HK-2 (cell line): ENCODE results near the gene TNFRSF8.

Experiments used
- DNase-seq: peaks from one replicate; pipeline ENCODE4 v3.0.0-alpha.2; 2018; ENCODE audit not compliant: unreplicated experiment

TNFRSF8 gene

DNA sequence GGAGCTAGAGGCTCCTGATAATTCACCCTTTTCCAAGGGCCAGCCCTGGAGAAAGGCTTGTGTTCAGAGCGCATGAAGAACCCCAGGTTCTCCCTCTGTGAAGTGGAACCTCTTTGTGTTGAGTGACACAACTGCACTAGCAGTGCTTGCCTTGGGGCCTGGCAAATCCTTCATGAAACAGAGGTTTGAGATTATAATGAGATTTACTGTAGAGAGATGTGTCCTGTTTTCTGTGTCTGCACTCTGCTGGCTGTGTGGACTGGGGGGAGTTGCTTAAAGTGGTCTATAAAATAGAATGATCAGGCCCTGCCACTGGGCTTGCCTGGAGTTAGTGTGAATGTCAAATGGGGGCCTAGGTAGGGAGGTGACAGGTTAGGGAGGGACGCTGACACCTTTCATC is 92.2 kb downstream of the TNFRSF8 start:
- no peak for DNase-seq

DNA sequence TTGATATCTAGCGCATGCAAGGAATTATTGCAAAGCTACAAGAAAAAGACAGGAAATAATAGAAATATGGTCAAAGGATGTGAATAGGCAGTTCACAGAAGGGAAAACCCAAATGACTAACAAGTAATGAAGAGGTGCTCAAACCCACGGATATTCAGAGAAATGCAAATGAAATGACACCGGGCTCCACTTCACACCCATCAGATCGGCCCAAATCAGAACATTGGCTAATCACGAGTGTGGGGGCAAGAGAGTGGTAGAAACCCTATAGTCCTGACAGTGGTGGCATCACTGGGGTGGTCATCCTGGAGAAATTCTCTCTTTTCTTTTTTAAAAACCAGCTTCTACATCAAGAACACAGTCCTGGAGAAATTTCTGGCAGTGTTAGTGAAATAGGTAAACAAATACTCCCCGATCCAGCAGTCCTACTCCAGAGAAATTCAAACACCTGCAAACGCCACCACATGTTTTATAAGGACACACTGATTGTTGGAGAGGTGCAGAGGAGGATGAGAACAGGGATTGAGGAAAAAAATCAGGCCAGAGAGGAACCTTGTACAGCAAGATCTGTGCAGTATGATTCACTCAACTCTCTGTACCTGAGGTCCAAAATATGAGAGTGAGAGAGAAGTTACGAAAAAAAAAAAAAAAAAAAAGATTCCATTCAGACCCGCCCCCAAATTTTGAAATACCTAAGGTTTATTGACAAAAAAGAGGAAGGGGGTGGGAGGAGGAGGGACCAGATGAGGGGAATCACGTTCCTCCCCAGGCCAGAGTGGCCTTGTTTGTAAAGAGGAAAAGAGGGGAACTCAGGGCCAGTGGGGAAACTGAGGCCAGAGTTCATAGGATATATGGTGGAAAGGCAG is 94.5 kb downstream of the TNFRSF8 start:
- DNase-seq, result no peak

DNA sequence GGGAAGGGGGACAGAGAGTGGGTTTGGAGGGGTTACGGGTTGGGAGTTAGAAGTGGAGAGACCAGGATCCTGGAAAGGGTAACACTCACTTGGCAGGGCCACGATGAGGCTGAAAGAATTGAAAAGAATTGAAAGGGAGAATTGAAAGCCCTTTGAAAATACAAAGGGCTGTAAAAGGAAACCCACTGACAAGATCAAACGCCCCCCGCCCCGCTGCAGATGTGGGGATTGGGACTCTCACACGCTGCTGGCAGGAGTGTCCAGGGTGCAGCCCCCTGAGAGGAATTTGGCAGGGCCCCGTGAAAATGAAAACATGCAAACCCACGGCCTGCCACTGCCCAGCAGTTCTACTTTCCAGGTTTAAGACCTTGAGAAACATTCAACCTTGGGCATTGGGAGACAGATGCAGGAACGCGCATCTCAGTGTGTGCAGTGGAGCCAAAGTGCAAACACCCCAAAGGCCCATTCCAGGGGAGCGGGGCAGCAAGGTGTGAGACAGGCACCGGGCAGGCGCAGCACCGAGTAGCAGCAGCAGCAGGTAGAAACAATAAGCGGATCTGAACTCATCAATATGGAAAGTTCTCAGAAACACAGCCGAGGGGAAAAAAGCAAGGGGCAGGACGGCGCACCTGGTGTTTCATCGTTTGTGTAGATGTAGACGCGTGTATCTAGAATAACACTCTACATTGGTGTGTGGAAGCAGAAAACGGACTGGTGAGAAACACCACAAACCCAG is 95.4 kb downstream of the TNFRSF8 start:
- DNase-seq, result no peak

DNA sequence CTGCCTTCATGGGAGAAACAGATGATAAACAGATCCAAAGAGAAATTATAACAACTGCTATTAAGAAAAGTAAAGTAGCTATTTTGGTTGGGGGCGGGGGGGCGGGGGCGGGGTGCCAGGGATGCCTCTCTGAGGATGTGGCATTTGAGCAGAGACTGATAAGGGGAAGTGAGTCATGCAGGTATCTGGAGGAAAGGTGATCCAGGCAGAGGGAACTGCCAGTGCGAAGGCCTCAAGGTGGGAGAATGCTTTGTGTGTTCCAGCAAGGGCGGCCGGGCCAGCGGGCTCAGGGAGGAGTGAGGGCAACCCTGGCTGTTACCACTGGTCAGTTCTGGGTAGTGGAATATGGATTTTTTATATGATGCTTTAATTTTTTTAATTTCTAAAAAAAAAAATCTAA is 96.7 kb downstream of the TNFRSF8 start:
- DNase-seq, result no peak

DNA sequence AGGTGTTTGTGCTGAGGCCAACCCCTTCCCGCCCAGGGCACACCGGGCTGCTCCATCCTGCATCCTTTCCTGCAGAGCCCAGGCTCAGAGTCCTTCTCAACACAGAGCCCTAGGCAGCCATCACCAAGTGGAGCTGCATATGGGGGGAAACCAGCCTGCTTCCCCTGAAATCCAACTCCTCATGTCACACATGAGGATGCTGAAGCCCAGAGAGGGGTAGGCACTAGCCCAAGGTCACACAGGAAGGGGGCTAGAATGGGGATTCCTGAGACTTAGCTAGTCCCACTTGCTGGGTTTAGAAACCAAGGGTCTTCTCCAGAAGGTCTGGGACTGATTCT is 98.2 kb downstream of the TNFRSF8 start:
- DNase-seq, result no peak

DNA sequence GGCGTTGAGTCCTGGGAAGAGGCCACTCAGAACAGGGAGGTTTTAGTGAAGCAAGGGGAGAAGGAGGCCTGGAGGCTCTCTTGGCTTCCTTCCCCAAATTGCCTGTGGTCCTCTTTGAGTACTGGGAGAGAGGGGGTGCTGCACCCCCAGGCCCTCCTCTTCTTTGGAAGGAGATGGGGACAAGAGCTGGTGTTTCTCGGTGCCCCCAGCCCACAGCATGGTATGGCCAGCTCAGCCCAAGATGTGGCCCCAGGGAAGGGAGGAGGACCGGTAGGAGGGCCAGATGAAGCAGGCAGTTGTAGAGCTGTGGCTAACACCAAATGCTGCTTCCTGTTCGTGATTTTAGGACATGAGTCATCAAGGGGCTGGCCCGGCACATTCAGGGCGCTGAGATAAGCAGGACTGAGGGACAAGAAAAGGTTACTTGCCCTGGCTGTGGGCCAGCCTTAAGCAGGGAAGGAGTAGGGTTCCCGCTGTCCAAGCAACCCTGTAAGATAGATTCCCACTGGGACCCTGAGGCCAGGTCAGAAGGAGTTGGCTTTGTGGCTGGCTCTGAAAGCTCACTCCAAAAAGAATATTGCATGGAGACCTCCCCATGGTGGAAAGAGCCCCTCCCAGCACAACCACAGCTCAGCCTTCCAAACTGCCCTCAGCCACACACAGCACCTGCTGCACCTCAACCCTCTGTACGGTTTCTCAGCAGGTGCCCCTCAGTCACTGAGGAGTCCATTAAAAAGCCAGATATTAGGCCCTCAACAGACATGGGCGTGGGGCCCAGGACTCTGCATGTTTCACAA is 98.8 kb downstream of the TNFRSF8 start:
- DNase-seq, result peak; percentile 46

DNA sequence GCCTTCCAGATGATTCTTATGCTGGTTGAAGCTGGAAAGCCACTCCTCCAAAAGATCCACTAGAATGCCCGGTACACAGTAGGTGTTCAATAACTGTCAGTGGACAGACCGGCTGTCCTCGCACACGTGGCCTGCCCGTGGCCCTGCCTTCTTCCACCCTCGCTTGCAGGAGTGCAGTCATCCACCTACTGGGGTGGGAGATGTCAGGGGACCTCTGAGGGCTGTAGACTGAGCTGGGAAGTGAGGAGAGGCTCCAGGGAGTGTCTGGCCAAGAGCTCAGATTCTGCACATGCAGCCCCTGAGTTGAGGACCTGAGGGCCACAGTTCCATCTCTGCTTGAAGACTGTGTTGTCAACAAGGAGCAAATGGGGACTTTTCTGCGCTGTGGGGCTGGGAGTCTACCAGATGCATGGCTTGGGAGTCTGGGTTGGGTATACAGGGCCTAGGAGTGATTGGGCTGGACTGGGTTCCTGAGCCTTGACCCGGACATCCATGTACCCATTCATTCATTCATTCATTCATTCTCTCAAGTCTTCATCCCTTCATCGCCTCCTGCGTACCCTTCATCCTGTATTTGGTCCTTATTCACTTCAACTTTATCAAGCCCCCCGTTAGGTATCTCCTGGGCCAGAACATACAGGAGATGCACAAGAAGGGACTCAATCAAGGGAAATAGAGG is 99.5 kb downstream of the TNFRSF8 start:
- no peak for DNase-seq

DNA sequence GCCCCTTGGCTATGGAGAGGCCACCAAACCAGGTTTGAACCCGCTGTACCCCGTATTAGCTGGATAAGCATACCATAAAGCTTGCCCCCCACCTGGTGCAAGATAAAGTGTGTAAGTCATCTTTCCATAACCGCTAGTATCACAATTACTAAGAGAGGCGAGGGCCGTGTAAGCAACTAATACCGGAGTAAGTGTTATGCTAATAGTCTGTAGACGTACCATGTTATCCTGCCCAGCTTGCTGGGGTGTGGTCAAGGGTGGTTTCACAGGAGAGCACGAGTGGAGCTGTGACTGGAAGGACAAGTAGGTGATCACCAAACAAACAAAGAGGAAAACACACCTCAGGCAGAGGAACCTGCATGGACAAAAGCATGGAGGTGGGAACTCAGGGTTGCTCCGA is 100.1 kb downstream of the TNFRSF8 start:
- no peak for DNase-seq

DNA sequence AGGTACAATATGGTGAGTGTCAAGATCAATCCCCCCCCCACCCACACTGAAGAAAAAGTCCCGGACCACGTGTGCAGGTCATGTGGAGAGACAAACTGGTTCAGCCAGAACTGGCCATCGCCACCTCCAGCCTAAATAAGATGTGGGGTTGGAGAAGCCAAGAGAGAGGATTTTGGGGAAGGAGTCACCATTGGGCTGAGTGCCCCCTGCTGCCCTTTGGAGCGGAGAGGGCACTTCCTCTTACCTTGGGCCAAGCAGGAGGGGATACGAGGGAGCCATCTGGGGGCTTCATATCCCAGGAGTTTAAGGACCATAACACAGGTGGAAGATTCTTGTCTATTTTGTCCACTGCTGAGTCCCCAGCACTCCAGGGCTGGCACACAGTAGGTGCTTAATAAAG is 101.1 kb downstream of the TNFRSF8 start:
- DNase-seq, result no peak

DNA sequence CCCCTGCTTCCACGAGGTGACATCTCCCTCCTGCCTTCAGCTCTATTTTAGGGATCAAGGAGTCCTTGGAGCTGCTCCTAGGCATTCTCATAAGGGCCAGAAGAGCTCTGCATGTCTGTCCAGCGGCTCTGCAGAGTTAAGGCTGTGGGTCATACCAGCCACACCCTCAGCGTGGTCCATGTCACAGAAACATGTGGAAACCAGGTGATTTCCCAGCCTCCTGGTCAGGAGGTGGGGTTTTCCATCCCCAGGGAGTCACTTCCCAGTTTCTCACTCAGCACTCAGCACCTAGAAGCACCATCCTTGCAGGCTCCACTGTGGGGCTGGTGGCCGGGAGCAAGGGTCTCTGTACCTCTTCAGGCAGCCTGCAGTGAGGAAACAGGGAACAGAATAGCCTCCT is 102.2 kb downstream of the TNFRSF8 start:
- no peak for DNase-seq

DNA sequence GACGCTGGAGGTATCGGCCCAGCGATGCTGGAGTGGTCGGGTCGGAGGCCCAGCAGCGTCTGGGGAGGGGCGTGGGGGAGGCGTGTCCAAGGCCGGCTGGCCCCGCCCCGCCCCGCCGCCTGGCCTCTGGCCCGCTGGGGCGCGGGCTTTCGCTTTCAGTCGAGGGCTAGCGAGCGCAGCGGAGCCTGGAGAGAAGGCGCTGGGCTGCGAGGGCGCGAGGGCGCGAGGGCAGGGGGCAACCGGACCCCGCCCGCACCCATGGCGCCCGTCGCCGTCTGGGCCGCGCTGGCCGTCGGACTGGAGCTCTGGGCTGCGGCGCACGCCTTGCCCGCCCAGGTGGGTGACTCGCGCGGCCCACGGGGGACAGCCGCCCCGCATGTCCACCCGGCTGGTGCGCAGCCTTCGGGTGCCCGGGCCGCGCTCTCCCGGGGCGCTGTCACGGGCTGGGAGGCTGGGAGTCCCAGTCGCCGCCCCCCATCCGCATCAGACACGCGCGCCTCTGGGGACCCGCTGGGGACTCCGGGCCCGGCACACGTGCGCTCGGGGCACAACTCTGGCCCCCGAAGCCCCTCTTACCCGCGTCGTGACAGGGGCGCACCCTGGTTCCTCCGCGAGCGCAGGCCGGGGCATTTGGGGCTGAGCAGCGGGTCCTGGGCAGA is 103.9 kb downstream of the TNFRSF8 start, which contains the start of gene TNFRSF1B:
Gene TNFRSF1B (plus strand): TSS at position 158 of the 659 bp plus-strand sequence. CDS start 101 bp downstream, at position 259.
- DNase-seq, result no peak

DNA sequence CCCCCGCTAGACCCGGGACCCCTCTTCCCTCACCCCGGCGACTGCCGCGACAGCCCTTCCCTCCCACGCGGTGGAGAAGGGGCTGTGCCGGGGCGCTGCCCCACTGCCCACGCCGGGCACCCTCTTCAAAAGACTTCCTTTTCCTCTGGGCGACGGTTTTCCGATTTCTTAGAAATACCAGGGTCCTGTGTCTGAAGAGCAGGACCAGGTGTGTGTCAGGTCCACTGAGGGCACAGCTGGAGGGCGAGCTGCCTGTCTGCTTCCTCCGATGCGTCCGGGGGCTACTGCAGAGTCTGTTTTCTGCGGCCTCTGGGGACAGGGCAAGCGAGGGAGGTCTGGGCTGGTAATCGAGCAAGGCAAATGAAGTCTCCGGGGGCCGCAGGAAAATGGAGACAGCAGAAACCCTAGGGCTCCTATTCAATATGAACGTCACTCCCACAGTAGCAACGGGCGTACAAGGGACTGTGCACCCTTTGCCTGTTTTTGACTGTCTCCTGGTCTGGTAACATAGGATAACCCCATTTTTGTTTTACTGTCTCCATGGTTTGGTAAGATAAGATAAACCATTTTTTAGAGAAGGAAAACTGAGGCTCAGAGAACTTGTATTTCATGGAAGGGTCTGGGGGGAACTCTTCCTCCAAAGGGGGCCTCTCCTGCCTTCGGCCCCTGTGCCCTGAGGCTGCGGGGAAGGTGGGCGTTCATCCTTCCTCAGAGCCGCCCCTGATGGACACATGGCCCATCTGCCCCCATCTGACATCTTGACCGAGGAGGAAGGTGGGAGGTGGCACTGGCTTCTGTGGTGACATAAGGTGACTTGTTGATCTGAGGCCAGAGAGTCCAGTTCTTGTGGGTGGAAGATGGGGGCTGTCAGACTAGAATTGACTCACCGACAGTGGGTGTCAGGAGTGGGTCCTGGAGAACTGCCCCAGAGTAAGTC is 104.7 kb downstream of the TNFRSF8 start:
- DNase-seq, result no peak

DNA sequence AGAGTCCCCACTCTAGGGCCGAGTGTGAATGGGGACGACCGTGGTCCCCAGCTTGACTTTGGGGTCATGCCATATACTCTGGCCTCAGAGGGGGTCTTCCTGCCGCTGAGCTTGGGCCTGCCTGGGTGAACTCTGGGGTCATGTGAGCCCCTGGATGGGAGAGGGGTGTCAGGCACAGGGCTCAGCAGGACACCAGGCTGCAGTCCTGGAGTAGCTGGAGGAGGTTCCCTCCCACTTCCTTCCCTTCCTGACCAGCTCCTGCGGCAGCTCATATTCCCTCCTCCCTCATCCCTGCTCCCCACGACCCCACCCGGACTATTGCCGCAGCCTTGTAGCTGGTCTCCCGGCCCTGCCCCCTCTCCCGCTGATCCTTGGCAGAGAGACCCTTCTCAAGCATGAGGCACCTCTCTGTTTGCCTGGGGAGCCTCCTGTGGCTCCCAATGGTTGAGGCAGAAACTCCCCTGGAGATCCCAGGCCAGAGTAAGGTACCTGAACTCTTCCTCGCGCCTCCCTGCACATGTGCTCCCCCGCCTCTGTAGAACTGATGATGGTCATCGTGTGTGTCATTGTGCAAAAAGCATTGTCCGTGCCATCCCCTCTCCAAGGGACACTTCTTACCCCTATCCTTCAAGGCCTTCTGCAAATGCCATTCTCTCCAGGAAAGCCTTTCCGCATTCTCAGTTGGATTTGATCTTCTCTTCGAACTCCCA is 105.5 kb downstream of the TNFRSF8 start:
- DNase-seq, result no peak

DNA sequence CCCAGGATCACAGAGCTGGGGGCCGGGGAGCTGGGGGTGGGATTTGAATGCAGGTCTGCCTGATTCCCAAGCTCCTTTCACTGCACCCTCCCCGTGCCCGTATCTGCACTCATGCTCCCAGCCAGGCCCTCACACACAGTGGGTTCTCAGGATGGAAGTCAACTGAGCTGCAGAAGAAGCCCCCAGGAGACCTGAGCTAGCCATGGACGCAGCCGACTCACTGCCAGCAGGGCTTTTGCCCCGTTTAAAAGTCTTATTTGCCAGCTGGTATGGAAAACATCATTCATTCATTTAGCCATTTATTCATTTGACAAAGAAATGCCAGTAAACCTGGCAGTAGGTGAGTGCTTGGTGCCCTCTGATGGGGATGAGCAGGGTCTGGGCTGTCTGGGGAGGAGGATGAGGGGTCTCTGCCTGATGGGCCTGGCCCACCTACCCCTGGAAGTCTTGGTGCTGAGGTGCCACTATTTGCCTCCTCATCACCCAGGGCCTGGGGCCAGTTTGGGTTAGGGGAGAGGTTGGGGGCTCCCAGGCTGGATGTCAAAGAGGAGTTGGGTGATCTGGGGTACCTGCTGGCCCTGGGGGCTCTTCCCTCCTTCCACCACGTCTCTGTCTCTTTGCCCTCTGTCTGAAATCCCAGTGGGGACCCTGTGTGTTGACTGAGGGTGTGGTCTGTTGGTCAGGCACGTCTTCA is 106.5 kb downstream of the TNFRSF8 start:
- DNase-seq, result no peak

DNA sequence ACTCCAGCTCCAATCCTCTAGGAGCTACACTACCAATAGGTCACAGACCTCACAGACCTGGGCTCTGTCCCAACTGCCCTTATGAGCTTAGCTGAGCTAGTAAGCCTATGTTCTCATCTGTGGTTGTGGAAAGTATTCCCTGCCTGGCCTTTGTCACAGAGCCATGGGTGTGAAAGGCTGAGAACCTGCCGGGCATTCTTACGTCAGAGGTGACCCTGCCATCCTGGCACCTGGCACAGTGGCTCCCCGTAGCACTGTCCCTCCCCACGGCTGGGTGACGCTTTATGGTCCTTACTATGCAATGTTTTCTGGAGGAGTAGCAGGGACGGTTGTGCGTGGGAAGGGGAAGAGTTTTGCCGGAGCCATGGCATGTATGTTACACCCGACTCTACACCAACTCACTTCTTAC is 107.2 kb downstream of the TNFRSF8 start:
- DNase-seq, result no peak

DNA sequence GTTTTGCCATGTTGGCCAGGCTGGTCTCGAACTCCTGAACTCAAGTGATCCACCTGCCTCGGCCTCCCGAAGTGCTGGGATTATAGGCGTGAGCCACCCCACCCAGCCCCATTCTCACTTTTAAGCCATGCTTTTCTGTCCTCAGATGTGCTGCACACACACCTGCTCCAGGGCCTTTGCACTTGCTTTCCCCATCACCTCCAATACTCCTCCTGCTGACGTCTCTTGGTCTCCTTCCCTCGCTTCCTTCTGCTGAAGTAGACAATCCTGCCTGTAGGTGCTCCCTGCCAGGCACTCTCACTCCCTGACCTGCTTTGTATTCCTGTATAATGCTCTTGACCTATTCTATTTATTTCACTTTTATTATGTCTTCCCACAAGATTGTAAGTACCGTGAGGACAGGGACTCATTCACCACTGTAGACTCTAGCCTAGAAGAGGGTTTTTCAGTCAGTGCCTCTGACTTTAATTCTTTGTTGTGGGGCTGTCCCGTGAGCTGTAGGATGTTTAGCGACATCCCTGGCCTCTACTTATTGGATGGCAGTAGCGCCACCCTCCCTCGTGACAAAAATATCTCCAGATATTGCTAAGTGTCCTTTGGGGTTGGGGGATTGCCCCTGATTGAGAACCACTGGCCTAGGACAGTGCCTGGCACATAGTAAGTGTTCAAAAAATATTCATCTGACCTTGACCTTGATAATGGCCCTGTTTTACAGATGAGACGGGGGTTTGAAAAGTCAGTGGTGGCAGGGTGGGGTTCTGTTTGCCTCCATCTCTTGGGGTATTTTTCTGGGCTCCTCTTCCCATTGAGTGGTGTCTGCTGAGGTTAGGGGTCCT is 108.3 kb downstream of the TNFRSF8 start:
- no peak for DNase-seq

DNA sequence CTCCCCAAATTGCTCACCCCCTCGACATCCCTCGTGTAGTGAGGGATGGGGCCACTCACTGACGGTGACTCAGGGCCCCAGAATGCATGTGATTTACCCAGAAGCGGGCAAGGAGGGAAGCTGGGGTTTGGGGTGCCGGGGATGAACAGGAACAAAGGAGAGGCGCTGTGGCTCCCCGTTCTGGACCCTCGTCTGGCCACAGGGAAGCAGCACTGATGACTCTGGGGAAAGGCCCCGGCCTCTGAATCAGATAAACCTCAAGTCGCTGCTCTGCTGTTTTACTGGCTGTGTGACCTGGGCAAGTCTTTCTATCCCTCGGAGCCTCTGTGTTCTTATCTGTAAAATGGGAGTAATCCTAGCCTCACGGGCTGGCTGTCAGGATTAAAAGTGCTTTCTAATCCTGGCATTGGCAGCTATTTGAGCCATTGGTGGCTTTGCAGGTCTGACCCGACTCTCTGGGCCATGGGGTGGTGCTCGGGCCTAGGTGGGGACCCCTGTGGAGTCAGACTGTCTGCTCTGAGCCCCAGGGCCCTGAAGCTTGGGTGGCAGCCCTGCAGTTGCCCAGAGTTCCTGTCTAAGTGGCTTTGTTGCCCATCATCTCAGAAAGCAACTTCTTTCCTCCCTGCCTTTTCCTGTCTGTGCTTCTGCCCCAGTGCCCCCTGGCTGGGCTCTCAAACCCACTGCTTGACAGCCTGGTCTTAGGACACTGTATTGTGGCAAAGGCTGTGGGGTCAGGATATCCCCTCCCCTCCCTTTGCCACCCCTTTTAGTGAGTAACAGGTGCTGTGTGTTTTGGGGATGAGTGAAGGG is 109.1 kb downstream of the TNFRSF8 start:
- DNase-seq, result no peak
